CD4-positive, CD25-positive, alpha-beta regulatory T cell (primary cell): ENCODE data around the gene HHIPL1. TPM values are rescaled to one million over a fixed set of nuclear protein-coding genes. Genes with fewer than 3 reads are reported as not detected.
A peak's percentile ranks its signal among the peaks of the same experiment; 100 is the strongest.

Experiments
- ATAC-seq, 2 donors: fragments of 150-1000 bp; cut with Tn5 transposase; one replicate each; pipeline ENCODE4 v1.10.0; 2021; ENCODE audit warnings: low read depth in 2 of 2, moderate number of reproducible peaks in 2 of 2, moderate library complexity in 1 of 2
- DNase-seq, 3 donors: peaks; one replicate each; pipeline versions ENCODE4 v3.0.0 to v3.0.0-alpha.2; 2012 to 2022; ENCODE audit warnings: mixed read lengths in 1 of 3
- H3K27ac ChIP-seq: one replicate; pipeline ENCODE4 v1.7.0; 2013; ENCODE audit warnings: mild to moderate bottlenecking, low read length; ENCODE audit not compliant: insufficient read depth, poor library complexity, severe bottlenecking
- H3K27me3 ChIP-seq: one replicate; pipeline ENCODE4 v1.7.0; 2013; ENCODE audit warnings: low read length; ENCODE audit not compliant: control insufficient read depth, insufficient read depth
- H3K36me3 ChIP-seq: one replicate; pipeline ENCODE4 v1.7.0; 2013; ENCODE audit warnings: mild to moderate bottlenecking, low read length, moderate library complexity; ENCODE audit not compliant: control insufficient read depth, insufficient read depth
- H3K4me1 ChIP-seq: 2 replicates; pipeline ENCODE4 v1.7.0; 2013; ENCODE audit warnings: mild to moderate bottlenecking, low read length; ENCODE audit not compliant: insufficient read depth, control insufficient read depth, poor library complexity, severe bottlenecking
- H3K4me3 ChIP-seq: one replicate; pipeline ENCODE4 v1.7.0; 2013; ENCODE audit warnings: low read depth, mild to moderate bottlenecking, low read length, moderate library complexity
- H3K9me3 ChIP-seq, 2 experiments: 1 replicate in 1 of 2; 2 replicates in 1 of 2; pipeline ENCODE4 v1.7.0; 2013; ENCODE audit warnings: low read length in 2 of 2, mild to moderate bottlenecking in 1 of 2, moderate library complexity in 1 of 2; ENCODE audit not compliant: control insufficient read depth in 2 of 2
- H3K27ac Mint-ChIP-seq, 3 donors: one replicate each; pipeline ENCODE4 v1.8.0; 2020 to 2022; ENCODE audit warnings: mild to moderate bottlenecking in 3 of 3, mixed read lengths in 3 of 3, moderate library complexity in 2 of 3
- H3K27me3 Mint-ChIP-seq: one replicate; pipeline ENCODE4 v1.8.0; 2022; ENCODE audit warnings: mild to moderate bottlenecking, mixed read lengths
- H3K36me3 Mint-ChIP-seq: one replicate; pipeline ENCODE4 v1.8.0; 2020; ENCODE audit warnings: mixed read lengths
- H3K4me1 Mint-ChIP-seq, 4 donors: one replicate each; pipeline ENCODE4 v1.8.0; 2020 to 2022; ENCODE audit warnings: mixed read lengths in 4 of 4, mild to moderate bottlenecking in 1 of 4
- H3K4me3 Mint-ChIP-seq, 4 donors: one replicate each; pipeline ENCODE4 v1.8.0; 2020 to 2022; ENCODE audit warnings: mild to moderate bottlenecking in 4 of 4, mixed read lengths in 4 of 4, moderate library complexity in 3 of 4
- H3K9me3 Mint-ChIP-seq, 7 donors: one replicate each; pipeline ENCODE4 v1.8.0; 2020 to 2022; ENCODE audit warnings: mixed read lengths in 7 of 7, mild to moderate bottlenecking in 3 of 7, moderate library complexity in 2 of 7
- polyA plus RNA-seq, 4 donors: library from polyadenylated mRNA; unstranded; fragments of 300-500 nt; fragmentation: Illumina TruSeq; gene quantifications; one replicate each; pipeline ENCODE4 v1.2.3, GENCODE V29; 2021
- total RNA-seq: library from RNA; stranded (reverse); gene quantifications from one replicate; pipeline ENCODE4 v1.2.3, GENCODE V29; 2022

The HHIPL1 gene
- not detected for total RNA-seq
- under 1 TPM in 1 of 4 donors, not detected in 3; 0.23 TPM for polyA plus RNA-seq

DNA sequence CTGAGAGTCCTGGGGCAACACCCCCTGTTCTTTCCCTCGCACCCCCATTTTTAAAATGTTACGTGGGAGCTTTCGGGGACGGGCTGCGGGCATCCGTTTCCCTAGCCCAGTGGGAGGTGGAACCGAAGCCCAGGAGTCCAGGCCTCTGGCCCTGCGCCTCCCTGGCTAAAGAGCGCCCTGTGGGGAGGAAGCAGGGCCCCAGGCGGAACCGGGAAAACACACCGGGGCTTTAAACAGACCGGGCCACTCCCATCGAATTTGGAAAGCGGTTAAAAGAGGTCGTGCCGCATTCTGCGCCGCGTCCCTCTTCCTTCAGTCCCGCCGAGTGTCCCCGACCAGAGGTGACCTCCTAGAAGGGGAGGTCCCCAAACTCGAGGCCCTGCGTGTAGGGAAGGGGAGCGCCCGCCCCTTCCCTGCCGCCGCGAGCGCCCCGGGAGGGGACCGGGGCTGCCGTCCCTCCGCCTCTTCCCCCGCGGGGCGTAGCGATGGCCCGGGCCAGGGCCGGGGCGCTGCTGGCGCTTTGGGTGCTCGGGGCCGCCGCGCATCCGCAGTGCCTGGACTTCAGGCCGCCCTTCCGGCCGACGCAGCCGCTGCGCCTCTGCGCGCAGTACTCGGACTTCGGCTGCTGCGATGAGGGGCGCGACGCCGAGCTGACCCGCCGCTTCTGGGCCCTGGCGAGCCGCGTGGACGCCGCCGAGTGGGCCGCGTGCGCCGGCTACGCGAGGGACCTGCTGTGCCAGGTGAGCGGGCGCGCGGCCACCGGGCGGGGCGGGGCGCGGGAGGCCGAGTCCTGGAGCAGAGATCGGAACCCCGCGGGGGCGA, at the start of gene HHIPL1:
HHIPL1 (plus strand) TSS at position 407 of the 822 bp plus-strand sequence; CDS start at position 486, 79 bp downstream.
- H3K4me3 ChIP-seq = no peak within 1 kb of the TSS
- no peak within 1 kb of the TSS for H3K27ac ChIP-seq
- Mint-ChIP-seq H3K36me3 (no peaks in the 10 kb centered on the region), H3K27ac (no peak within 1 kb of the TSS), H3K9me3 (no peaks in the 10 kb centered on the region), H3K4me1 (peaks cover 0 to 2% (median 0%) of the 10 kb centered on the region in 4 donors), H3K4me3 (peak within 1 kb of the TSS in 1 of 4 donors; percentile 47), H3K27me3 (peaks cover 19% of the 10 kb centered on the region)
- ATAC-seq (no peak), DNase-seq (no peak)
- no peaks in the 10 kb centered on the region for H3K9me3 ChIP-seq
- H3K27me3 ChIP-seq = no peaks in the 10 kb centered on the region
- no peaks in the 10 kb centered on the region for H3K36me3 ChIP-seq
- no peaks in the 10 kb centered on the region for H3K4me1 ChIP-seq

DNA sequence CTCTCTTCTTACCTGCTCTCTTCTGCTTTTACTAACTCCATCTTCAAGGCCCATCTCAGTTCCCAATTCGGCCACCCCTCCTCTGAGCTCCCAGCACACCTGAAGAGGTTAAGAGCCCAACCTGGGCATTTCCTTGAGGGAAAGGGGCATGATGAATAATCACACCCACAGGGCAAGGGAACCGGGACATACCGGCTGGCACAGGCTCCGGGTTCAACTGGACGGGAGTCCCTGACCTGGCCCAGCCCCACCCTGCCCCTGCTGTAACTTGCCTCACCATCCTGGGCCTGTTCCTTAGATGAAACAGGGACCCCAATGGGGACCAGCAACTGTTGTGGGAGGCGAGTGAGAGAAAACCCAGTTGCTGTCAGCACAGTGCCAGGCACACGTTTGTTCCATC, 49.4 kb upstream of the HHIPL1 start:
- no peaks in the 10 kb centered on the region for H3K9me3 ChIP-seq
- Mint-ChIP-seq H3K9me3 (no peaks in the 10 kb centered on the region), H3K27ac (peak overlapping the region; percentile 85 to 90 (median 86)), H3K4me3 (peak overlapping the region; percentile 63 to 86 (median 73)), H3K27me3 (peaks cover 7% of the 10 kb centered on the region), H3K36me3 (no peaks in the 10 kb centered on the region), H3K4me1 (peaks cover 0 to 44% (median 18%) of the 10 kb centered on the region in 4 donors)
- DNase-seq (no peak), ATAC-seq (no peak)
- H3K4me3 ChIP-seq = peak overlapping the region; percentile 65
- no peaks in the 10 kb centered on the region for H3K27me3 ChIP-seq
- H3K36me3 ChIP-seq = no peaks in the 10 kb centered on the region
- peaks cover 5% of the 10 kb centered on the region for H3K4me1 ChIP-seq
- peak overlapping the region; percentile 47 for H3K27ac ChIP-seq

- Mint-ChIP-seq H3K27ac (peak overlapping the region in 2 of 3 donors; percentile 41 to 83), H3K36me3 (no peaks in the 10 kb centered on the region), H3K4me1 (peaks cover 0 to 50% (median 19%) of the 10 kb centered on the region in 4 donors), H3K4me3 (peak overlapping the region in 2 of 4 donors; percentile 8 to 75), H3K27me3 (peaks cover 8% of the 10 kb centered on the region), H3K9me3 (no peaks in the 10 kb centered on the region)
- H3K4me3 ChIP-seq = no peak overlapping the region
- no peaks in the 10 kb centered on the region for H3K9me3 ChIP-seq
- no peaks in the 10 kb centered on the region for H3K36me3 ChIP-seq
- no peak overlapping the region for H3K27ac ChIP-seq
- H3K4me1 ChIP-seq = peaks cover 7% of the 10 kb centered on the region
- DNase-seq = no peak
- H3K27me3 ChIP-seq = no peaks in the 10 kb centered on the region
- no peak for ATAC-seq
Observed at GRCh38 chr14:99596071-99596627, 48.8 kb upstream of the HHIPL1 start.

DNA sequence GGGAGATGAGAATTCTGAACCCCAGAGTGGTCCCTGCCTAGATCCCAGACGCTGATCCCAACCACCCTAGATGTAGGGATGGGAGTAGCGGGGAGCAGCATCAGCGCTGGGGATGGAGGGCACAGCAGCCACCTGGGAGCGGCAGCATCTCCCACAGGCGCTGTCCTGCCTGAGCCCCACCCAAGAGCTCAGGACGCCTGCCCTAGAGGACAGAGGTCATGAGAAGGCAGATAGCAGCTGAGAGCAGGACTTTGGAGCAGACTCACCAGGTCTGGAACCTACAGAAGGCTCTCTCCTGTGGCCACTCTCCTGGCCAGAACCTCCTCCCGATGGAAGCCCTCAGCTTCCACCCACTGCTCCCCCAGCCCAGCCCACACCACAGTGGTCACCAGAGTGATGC, 48.2 kb upstream of the HHIPL1 start:
- H3K4me1 ChIP-seq = peaks cover 11% of the 10 kb centered on the region
- DNase-seq (no peak), ATAC-seq (no peak)
- H3K4me3 Mint-ChIP-seq = peak overlapping the region in 1 of 4 donors; percentile 75
- no peak overlapping the region for H3K4me3 ChIP-seq
- no peaks in the 10 kb centered on the region for H3K9me3 Mint-ChIP-seq
- no peaks in the 10 kb centered on the region for H3K36me3 Mint-ChIP-seq
- H3K27me3 ChIP-seq = no peaks in the 10 kb centered on the region
- no peaks in the 10 kb centered on the region for H3K36me3 ChIP-seq
- peaks cover 0 to 56% (median 20%) of the 10 kb centered on the region in 4 donors for H3K4me1 Mint-ChIP-seq
- no peaks in the 10 kb centered on the region for H3K9me3 ChIP-seq
- peaks cover 9% of the 10 kb centered on the region for H3K27me3 Mint-ChIP-seq
- H3K27ac Mint-ChIP-seq = peak overlapping the region in 1 of 3 donors; percentile 83
- no peak overlapping the region for H3K27ac ChIP-seq

- Histone ChIP-seq H3K4me3 (no peak overlapping the region), H3K4me1 (peaks cover 24% of the 10 kb centered on the region), H3K27me3 (no peaks in the 10 kb centered on the region), H3K9me3 (no peaks in the 10 kb centered on the region), H3K27ac (no peak overlapping the region), H3K36me3 (no peaks in the 10 kb centered on the region)
- Mint-ChIP-seq H3K4me1 (peaks cover 5 to 63% (median 21%) of the 10 kb centered on the region in 4 donors), H3K27me3 (peaks cover 14% of the 10 kb centered on the region), H3K9me3 (no peaks in the 10 kb centered on the region), H3K36me3 (no peaks in the 10 kb centered on the region), H3K4me3 (peak overlapping the region in 1 of 4 donors; percentile 32), H3K27ac (peak overlapping the region in 2 of 3 donors; percentile 42 to 48)
- DNase-seq = no peak
- ATAC-seq = no peak
Observed at GRCh38 chr14:99597911-99598600, 46.9 kb upstream of the HHIPL1 start.

DNA sequence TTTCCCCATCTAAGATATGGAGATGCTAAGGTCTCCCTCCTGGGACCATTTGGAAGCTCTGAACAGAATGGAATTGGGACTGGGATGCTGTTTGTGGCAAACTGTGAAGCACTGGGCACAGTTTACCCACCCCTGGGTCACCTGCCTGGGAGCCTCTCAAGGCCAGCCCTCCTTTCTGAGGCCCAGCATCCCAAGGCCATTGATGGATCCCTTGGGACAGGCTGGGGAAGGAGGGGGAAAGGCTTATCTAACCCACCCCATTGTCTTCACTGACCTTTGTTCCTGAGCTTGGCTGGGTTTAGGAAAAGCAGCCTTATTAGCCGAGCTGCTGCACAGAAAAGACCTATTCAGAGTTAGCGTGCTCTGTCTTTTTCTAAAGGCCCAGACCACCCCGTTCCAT, 46.2 kb upstream of the HHIPL1 start:
- H3K27ac Mint-ChIP-seq = peak overlapping the region in 1 of 3 donors; percentile 81
- Histone ChIP-seq H3K4me3 (no peak overlapping the region), H3K36me3 (no peaks in the 10 kb centered on the region), H3K27ac (no peak overlapping the region), H3K27me3 (no peaks in the 10 kb centered on the region), H3K9me3 (no peaks in the 10 kb centered on the region), H3K4me1 (peaks cover 24% of the 10 kb centered on the region)
- ATAC-seq (no peak), DNase-seq (no peak)
- H3K4me3 Mint-ChIP-seq = no peak overlapping the region
- H3K4me1 Mint-ChIP-seq = peaks cover 5 to 63% (median 21%) of the 10 kb centered on the region in 4 donors
- H3K36me3 Mint-ChIP-seq = no peaks in the 10 kb centered on the region
- H3K27me3 Mint-ChIP-seq = peaks cover 14% of the 10 kb centered on the region
- H3K9me3 Mint-ChIP-seq = no peaks in the 10 kb centered on the region

GRCh38 chr14:99599393-99599792, 45.5 kb upstream of the HHIPL1 start:
- Histone ChIP-seq H3K4me1 (peaks cover 24% of the 10 kb centered on the region), H3K27ac (no peak overlapping the region), H3K4me3 (no peak overlapping the region), H3K27me3 (no peaks in the 10 kb centered on the region), H3K9me3 (no peaks in the 10 kb centered on the region), H3K36me3 (no peaks in the 10 kb centered on the region)
- no peak for DNase-seq
- Mint-ChIP-seq H3K27ac (peak overlapping the region in 1 of 3 donors; percentile 32), H3K4me1 (peaks cover 5 to 59% (median 21%) of the 10 kb centered on the region in 4 donors), H3K9me3 (no peaks in the 10 kb centered on the region), H3K27me3 (peaks cover 14% of the 10 kb centered on the region), H3K4me3 (peak overlapping the region in 1 of 4 donors; percentile 88), H3K36me3 (no peaks in the 10 kb centered on the region)
- no peak for ATAC-seq
